H9 (cell line): ENCODE results near the gene SELENOW. TPM values are rescaled to one million over a fixed set of nuclear protein-coding genes. Genes with fewer than 3 reads are reported as not detected.

Source experiments
- DNase-seq: peaks from one replicate; pipeline ENCODE4 v3.0.0-alpha.2; 2017
- H2AFZ ChIP-seq: one replicate; pipeline ENCODE4 v1.6.1; 2013; ENCODE audit warnings: mild to moderate bottlenecking, low read length, control low read depth, moderate library complexity
- H2AK5ac ChIP-seq: 2 replicates; pipeline ENCODE4 v1.6.1; 2013; ENCODE audit warnings: low read length, control low read depth, mixed read lengths; ENCODE audit not compliant: insufficient read length
- H2BK120ac ChIP-seq: one replicate; pipeline ENCODE4 v1.6.1; 2013; ENCODE audit warnings: low read depth, mild to moderate bottlenecking, low read length, control low read depth, inconsistent platforms; ENCODE audit not compliant: poor library complexity, severe bottlenecking
- H2BK12ac ChIP-seq: 2 replicates; pipeline ENCODE4 v1.6.1; 2013; ENCODE audit warnings: low read length, control low read depth, mixed read lengths, low read depth; ENCODE audit not compliant: insufficient read length
- H2BK15ac ChIP-seq: 2 replicates; pipeline ENCODE4 v1.6.1; 2013; ENCODE audit warnings: low read depth, low read length, control low read depth
- H2BK20ac ChIP-seq: one replicate; pipeline ENCODE4 v1.6.1; 2013; ENCODE audit warnings: low read depth, mild to moderate bottlenecking, low read length, control low read depth, inconsistent platforms; ENCODE audit not compliant: poor library complexity, severe bottlenecking
- H2BK5ac ChIP-seq: 2 replicates; pipeline ENCODE4 v1.6.1; 2013; ENCODE audit warnings: low read length, control low read depth, mixed read lengths; ENCODE audit not compliant: insufficient read length
- H3K14ac ChIP-seq: 2 replicates; pipeline ENCODE4 v1.6.1; 2013; ENCODE audit warnings: low read length, control low read depth; ENCODE audit not compliant: insufficient read depth
- H3K18ac ChIP-seq: 2 replicates; pipeline ENCODE4 v1.6.1; 2013; ENCODE audit warnings: low read depth, mild to moderate bottlenecking, mixed read lengths, low read length, control low read depth; ENCODE audit not compliant: insufficient read length
- H3K23ac ChIP-seq: 2 replicates; pipeline ENCODE4 v1.6.1; 2013; ENCODE audit warnings: low read length, control low read depth, mixed read lengths, low read depth; ENCODE audit not compliant: insufficient read length
- H3K23me2 ChIP-seq: 2 replicates; pipeline ENCODE4 v1.6.1; 2013; ENCODE audit warnings: low read depth, mild to moderate bottlenecking, mixed read lengths, low read length, control low read depth; ENCODE audit not compliant: insufficient read length, poor library complexity, severe bottlenecking
- H3K27ac ChIP-seq: 2 replicates; pipeline ENCODE4 v1.5.1; 2013; ENCODE audit warnings: low read length, control low read depth, mixed read lengths, low read depth; ENCODE audit not compliant: insufficient read length
- H3K27me3 ChIP-seq: 2 replicates; pipeline ENCODE4 v1.6.1; 2013; ENCODE audit warnings: low read length, control low read depth, inconsistent platforms; ENCODE audit not compliant: insufficient read depth
- H3K4ac ChIP-seq: 2 replicates; pipeline ENCODE4 v1.6.1; 2013; ENCODE audit warnings: low read depth, mild to moderate bottlenecking, control low read depth, inconsistent platforms, low read length, moderate library complexity
- H3K4me1 ChIP-seq: 2 replicates; pipeline ENCODE4 v1.6.1; 2013; ENCODE audit warnings: low read length, control low read depth, inconsistent platforms; ENCODE audit not compliant: insufficient read depth
- H3K4me2 ChIP-seq: 2 replicates; pipeline ENCODE4 v1.6.1; 2013; ENCODE audit warnings: low read length, control low read depth, mixed read lengths; ENCODE audit not compliant: insufficient read length, insufficient read depth
- H3K56ac ChIP-seq: 2 replicates; pipeline ENCODE4 v1.6.1; 2013; ENCODE audit warnings: low read depth, mild to moderate bottlenecking, mixed read lengths, low read length, control low read depth; ENCODE audit not compliant: insufficient read length
- H3K79me1 ChIP-seq: 2 replicates; pipeline ENCODE4 v1.6.1; 2013; ENCODE audit warnings: low read depth, mild to moderate bottlenecking, moderate library complexity, low read length, control low read depth, inconsistent platforms; ENCODE audit not compliant: insufficient read depth, poor library complexity, severe bottlenecking
- H3K79me2 ChIP-seq: 2 replicates; pipeline ENCODE4 v1.6.1; 2013; ENCODE audit warnings: low read length, control low read depth, inconsistent platforms; ENCODE audit not compliant: insufficient read depth
- H3K9ac ChIP-seq: 2 replicates; pipeline ENCODE4 v1.6.1; 2013; ENCODE audit warnings: low read length, control low read depth, mixed read lengths; ENCODE audit not compliant: insufficient read length; ENCODE audit errors: extremely low read depth
- H3K9me3 ChIP-seq: one replicate; pipeline ENCODE4 v1.6.1; 2013; ENCODE audit warnings: low read depth, low read length, inconsistent platforms; ENCODE audit not compliant: control insufficient read depth
- H3T11ph ChIP-seq: one replicate; pipeline ENCODE4 v1.6.1; 2013; ENCODE audit warnings: mild to moderate bottlenecking, low read length, control low read depth, inconsistent platforms
- H4K20me1 ChIP-seq: one replicate; pipeline ENCODE4 v1.6.1; 2013; ENCODE audit not compliant: control insufficient read depth, insufficient read length, insufficient read depth
- H4K5ac ChIP-seq: 2 replicates; pipeline ENCODE4 v1.6.1; 2013; ENCODE audit warnings: low read depth, mild to moderate bottlenecking, mixed read lengths, low read length, control low read depth; ENCODE audit not compliant: insufficient read length
- H4K8ac ChIP-seq: replicated peaks from 2 replicates; pipeline ENCODE4 v1.6.1; 2013; ENCODE audit warnings: low read length, control low read depth, mixed read lengths, low read depth; ENCODE audit not compliant: insufficient read length
- H4K91ac ChIP-seq: 2 replicates; pipeline ENCODE4 v1.6.1; 2013; ENCODE audit warnings: low read depth, mild to moderate bottlenecking, moderate library complexity, mixed read lengths, low read length, control low read depth; ENCODE audit not compliant: insufficient read length
- H3K27ac Mint-ChIP-seq, 3 experiments: 2 replicates in 2 of 3; 3 replicates in 1 of 3; pipeline ENCODE4 v1.8.0; 2020 to 2021; ENCODE audit warnings: mixed read lengths in 3 of 3, mild to moderate bottlenecking in 1 of 3, moderate library complexity in 1 of 3
- H3K27me3 Mint-ChIP-seq: 2 replicates; pipeline ENCODE4 v1.8.0; 2021; ENCODE audit warnings: low read depth, mild to moderate bottlenecking, moderate library complexity, mixed read lengths
- H3K36me3 Mint-ChIP-seq, 3 experiments: 2 replicates in 2 of 3; 3 replicates in 1 of 3; pipeline ENCODE4 v1.8.0; 2020 to 2021; ENCODE audit warnings: low read depth in 3 of 3, mixed read lengths in 3 of 3; ENCODE audit not compliant: insufficient read depth in 1 of 3
- H3K4me1 Mint-ChIP-seq, 2 experiments: 2 replicates each; pipeline ENCODE4 v1.8.0; 2020; ENCODE audit warnings: mixed read lengths in 2 of 2
- H3K4me3 Mint-ChIP-seq, 2 experiments: 2 replicates in 1 of 2; 3 replicates in 1 of 2; pipeline ENCODE4 v1.8.0; 2020 to 2021; ENCODE audit warnings: mild to moderate bottlenecking in 2 of 2, mixed read lengths in 2 of 2, moderate library complexity in 1 of 2
- H3K9me3 Mint-ChIP-seq, 2 experiments: 2 replicates in 1 of 2; 3 replicates in 1 of 2; pipeline ENCODE4 v1.8.0; 2020; ENCODE audit warnings: mild to moderate bottlenecking in 2 of 2, mixed read lengths in 2 of 2, moderate library complexity in 1 of 2
- CTCF ChIP-seq: fragments of 200-600 bp; sonication (generic); conservative IDR thresholded peaks from 3 replicates; pipeline ENCODE4 v1.8.0; 2021; ENCODE audit warnings: antibody characterized with exemption, mild to moderate bottlenecking
- WGBS: extraction: QIAGEN DNeasy Blood & Tissue Kit; methylation state at CpG from one replicate; pipeline ENCODE4 v1.1.7; 2013; ENCODE audit warnings: missing lambda C conversion rate, low lambda C conversion rate, mixed read lengths; ENCODE audit not compliant: insufficient read length; ENCODE audit errors: extremely low coverage; 5-methylcytosine and 5-hydroxymethylcytosine counted together
- total RNA-seq: library from RNA; stranded (reverse); gene quantifications from 2 replicates; pipeline ENCODE4 v1.2.1, GENCODE V29; 2021

The SELENOW gene
- total RNA-seq, 1 experiment from 2014 or later = 388 TPM

GRCh38 chr19:47796785-47797184, 18.3 kb downstream of the SELENOW start:
- WGBS = no CpG with 5 or more reads among the region's 2 CpGs
- no peak for DNase-seq
- no peak overlapping the region for H4K5ac ChIP-seq

More at GRCh38 chr19:47796785-47797184, 18.3 kb downstream of the SELENOW start:
- Histone ChIP-seq H3K27ac (no peak overlapping the region), H3T11ph (no peak overlapping the region), H2BK5ac (no peak overlapping the region), H3K4me1 (no peaks in the 10 kb centered on the region), H3K56ac (no peak overlapping the region), H4K91ac (no peak overlapping the region), H3K4me2 (no peak overlapping the region), H3K23ac (no peak overlapping the region), H2BK20ac (no peak overlapping the region), H2AK5ac (no peak overlapping the region), H2BK12ac (no peak overlapping the region), H3K79me1 (no peaks in the 10 kb centered on the region), H2AFZ (no peak overlapping the region), H3K18ac (no peak overlapping the region), H4K8ac (no peak overlapping the region), H3K79me2 (no peaks in the 10 kb centered on the region), H3K27me3 (no peaks in the 10 kb centered on the region), H4K20me1 (no peaks in the 10 kb centered on the region), H3K9me3 (no peaks in the 10 kb centered on the region), H2BK120ac (no peak overlapping the region), H3K4ac (no peak overlapping the region), H3K9ac (no peak overlapping the region), H3K23me2 (no peaks in the 10 kb centered on the region), H3K14ac (no peak overlapping the region), H2BK15ac (no peak overlapping the region)
- TF ChIP-seq CTCF = no peak
- peaks cover 5 to 12% (median 8%) of the 10 kb centered on the region in 3 experiments; a peak in 4 of 7 replicates for H3K36me3 Mint-ChIP-seq
- no peak overlapping the region for H3K27ac Mint-ChIP-seq
- peaks cover 2% of the 10 kb centered on the region; the same call in 1 of the 2 replicates for H3K27me3 Mint-ChIP-seq
- H3K4me3 Mint-ChIP-seq = no peak overlapping the region
- H3K4me1 Mint-ChIP-seq = peaks cover 2 to 4% of the 10 kb centered on the region in 2 experiments; a peak in 1 of 4 replicates
- peaks cover 12 to 17% of the 10 kb centered on the region in 2 experiments for H3K9me3 Mint-ChIP-seq
